OCI-LY3 (cell line): ENCODE results near the gene P2RX7.
"Not testable (repeated sequence)": the region's sequence is repeated elsewhere in the genome, so short reads cannot be mapped to it uniquely, and the experiment has no call there.

Experiments used
- EZH2phosphoT487 ChIP-seq: fragments of 200-600 bp; shearing (Covaris generic); IDR thresholded peaks from 2 replicates; pipeline ENCODE4 v1.6.1; 2018; ENCODE audit warnings: antibody characterized with exemption, mixed run types, low read depth
- TF ChIP-seq, protein P1 (sequence below): fragments of 200-600, 300-600 bp; sonication (generic); IDR thresholded peaks from 2 replicates; pipeline ENCODE4 v1.5.1; 2014; ENCODE audit warnings: antibody characterized with exemption, low read length, low read depth

DNA sequence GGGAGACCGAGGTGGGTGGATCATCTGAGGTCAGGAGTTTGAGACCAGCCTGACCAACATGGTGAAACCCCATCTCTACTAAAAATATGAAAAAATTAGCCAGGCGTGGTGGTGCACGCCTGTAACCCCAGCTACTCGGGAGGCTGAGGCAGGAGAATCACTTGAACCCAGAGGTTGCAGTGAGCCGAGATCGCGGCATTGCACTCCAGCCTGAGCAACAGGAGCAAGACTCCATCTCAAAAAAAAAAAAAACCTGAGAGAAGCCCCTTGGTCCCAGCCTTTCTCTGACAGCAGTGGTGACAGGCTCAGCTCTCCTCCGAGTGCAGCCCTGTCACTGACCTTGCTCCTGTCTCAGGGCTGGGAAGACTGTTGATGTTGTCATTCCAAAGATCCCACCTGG is 94.2 kb downstream of the P2RX7 start:
- TF ChIP-seq, protein P1, sequence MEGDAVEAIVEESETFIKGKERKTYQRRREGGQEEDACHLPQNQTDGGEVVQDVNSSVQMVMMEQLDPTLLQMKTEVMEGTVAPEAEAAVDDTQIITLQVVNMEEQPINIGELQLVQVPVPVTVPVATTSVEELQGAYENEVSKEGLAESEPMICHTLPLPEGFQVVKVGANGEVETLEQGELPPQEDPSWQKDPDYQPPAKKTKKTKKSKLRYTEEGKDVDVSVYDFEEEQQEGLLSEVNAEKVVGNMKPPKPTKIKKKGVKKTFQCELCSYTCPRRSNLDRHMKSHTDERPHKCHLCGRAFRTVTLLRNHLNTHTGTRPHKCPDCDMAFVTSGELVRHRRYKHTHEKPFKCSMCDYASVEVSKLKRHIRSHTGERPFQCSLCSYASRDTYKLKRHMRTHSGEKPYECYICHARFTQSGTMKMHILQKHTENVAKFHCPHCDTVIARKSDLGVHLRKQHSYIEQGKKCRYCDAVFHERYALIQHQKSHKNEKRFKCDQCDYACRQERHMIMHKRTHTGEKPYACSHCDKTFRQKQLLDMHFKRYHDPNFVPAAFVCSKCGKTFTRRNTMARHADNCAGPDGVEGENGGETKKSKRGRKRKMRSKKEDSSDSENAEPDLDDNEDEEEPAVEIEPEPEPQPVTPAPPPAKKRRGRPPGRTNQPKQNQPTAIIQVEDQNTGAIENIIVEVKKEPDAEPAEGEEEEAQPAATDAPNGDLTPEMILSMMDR: not testable (repeated sequence)
- TF ChIP-seq EZH2phosphoT487: not testable (repeated sequence)
